HepG2 (cell line): ENCODE data around the gene SERPINF2. TPM values are rescaled to one million over a fixed set of nuclear protein-coding genes. Genes with fewer than 3 reads are reported as not detected.

Experiments
- ATAC-seq: fragments of 200-7000 bp; cut with Tn5 transposase; 3 replicates; pipeline ENCODE4 v1.9.1; 2020; ENCODE audit warnings: mild to moderate bottlenecking, moderate library complexity
- BruUV-seq: library from RNA; stranded (reverse); fragments of 400-500 nt; replicated peaks from 2 replicates; lab custom pipeline; 2021; lab: Mats Ljungman, UMichigan
- CTCF ChIA-PET: fragments of 300-600 bp; formaldehyde crosslinking; extraction: SDS; loops from one replicate; lab custom pipeline; 2021; ENCODE audit warnings: low total read pairs, inconsistent platforms, low intra/inter-chr PET ratio; lab: Yijun Ruan, JAX
- POLR2A ChIA-PET: fragments of 350-600 bp; sonication (Branson Sonifier 250); formaldehyde crosslinking; loops from one replicate; lab custom pipeline; 2020; ENCODE audit warnings: antibody characterized with exemption, inconsistent platforms; lab: Yijun Ruan, JAX
- DNase-seq: peaks from one replicate; pipeline ENCODE4 v3.0.0-alpha.2; 2015; ENCODE audit warnings: low spot score
- FAIRE-seq: peaks from 3 replicates; lab custom pipeline; 2011; peaks lifted over from hg19 to GRCh38; lab: Jason Lieb, UNC
- H2AFZ ChIP-seq: one replicate; pipeline ENCODE4 v1.6.1; 2011; ENCODE audit warnings: low read length, inconsistent platforms
- H3K27ac ChIP-seq: fragments of 300-600 bp; 3 replicates; pipeline ENCODE4 v1.8.0; 2011; ENCODE audit warnings: mixed run types, mild to moderate bottlenecking, mixed read lengths, low read length, inconsistent platforms; ENCODE audit not compliant: insufficient read depth; ENCODE audit errors: extremely low read length
- H3K27me3 ChIP-seq, 2 experiments: fragments of 200-600 bp in 1 of 2; 2 replicates in 1 of 2; 3 replicates in 1 of 2; pipeline versions ENCODE4 v1.6.0 to v1.8.0; 2011; ENCODE audit warnings: low read length in 2 of 2, mild to moderate bottlenecking in 2 of 2, moderate library complexity in 2 of 2, inconsistent platforms in 1 of 2; ENCODE audit not compliant: insufficient read depth in 2 of 2, control insufficient read depth in 1 of 2
- H3K36me3 ChIP-seq, 2 experiments: fragments of 200-600 bp in 1 of 2; replicated peaks in 1 of 2; 2 replicates in 1 of 2; 3 replicates in 1 of 2; pipeline versions ENCODE4 v1.5.1 to v1.8.0; 2011; ENCODE audit warnings: low read length in 2 of 2, inconsistent platforms in 1 of 2; ENCODE audit not compliant: insufficient read depth in 2 of 2, control insufficient read depth in 1 of 2
- H3K4me1 ChIP-seq: 2 replicates; pipeline ENCODE4 v1.5.1; 2012; ENCODE audit warnings: low read length, inconsistent platforms; ENCODE audit not compliant: insufficient read depth
- H3K4me2 ChIP-seq: 2 replicates; pipeline ENCODE4 v1.6.0; 2011; ENCODE audit warnings: low read depth, low read length, inconsistent platforms
- H3K4me3 ChIP-seq, 3 experiments: fragments of 200-600 bp in 1 of 3; sonication (generic), shearing (Covaris generic) in 1 of 3; replicated peaks in 1 of 3; 2 replicates each; pipeline ENCODE4 v1.5.1; 2011 to 2016; ENCODE audit warnings: low read length in 3 of 3, inconsistent platforms in 2 of 3, low read depth in 2 of 3, mild to moderate bottlenecking in 2 of 3, control low read depth in 1 of 3, mixed read lengths in 1 of 3; ENCODE audit not compliant: insufficient read depth in 1 of 3
- H3K79me2 ChIP-seq: one replicate; pipeline ENCODE4 v1.6.1; 2011; ENCODE audit warnings: low read length, inconsistent platforms; ENCODE audit not compliant: insufficient read depth
- H3K9ac ChIP-seq: 2 replicates; pipeline ENCODE4 v1.6.0; 2011; ENCODE audit warnings: mild to moderate bottlenecking, low read depth, low read length, inconsistent platforms; ENCODE audit not compliant: insufficient read depth
- H3K9me3 ChIP-seq: 2 replicates; pipeline ENCODE4 v1.5.1; 2012; ENCODE audit warnings: mild to moderate bottlenecking, low read length
- H4K20me1 ChIP-seq: 2 replicates; pipeline ENCODE4 v1.6.0; 2011; ENCODE audit warnings: inconsistent platforms, mild to moderate bottlenecking, low read length, moderate library complexity; ENCODE audit not compliant: insufficient read depth
- CC2D1A ChIP-seq: sonication (generic); formaldehyde crosslinking; IDR thresholded peaks from 2 replicates; pipeline ENCODE4 v1.8.1; 2023; ENCODE audit warnings: mild to moderate bottlenecking, missing genetic modification reagents
- ZMAT5 ChIP-seq: sonication (generic); formaldehyde crosslinking; IDR thresholded peaks from 2 replicates; pipeline ENCODE4 v1.5.0; 2020; ENCODE audit warnings: mild to moderate bottlenecking, low read depth, missing genetic modification reagents, borderline replicate concordance
- ZNF30 ChIP-seq: sonication (generic); formaldehyde crosslinking; IDR thresholded peaks from 2 replicates; pipeline ENCODE4 v1.5.0; 2020; ENCODE audit warnings: mild to moderate bottlenecking, missing genetic modification reagents
- ZNF335 ChIP-seq: sonication (generic); formaldehyde crosslinking; IDR thresholded peaks from 2 replicates; pipeline ENCODE4 v1.4.0; 2020; ENCODE audit warnings: missing genetic modification reagents
- ZNF460 ChIP-seq: sonication (generic); formaldehyde crosslinking; IDR thresholded peaks from 2 replicates; pipeline ENCODE4 v1.5.1; 2020; ENCODE audit warnings: missing genetic modification reagents, mild to moderate bottlenecking, borderline replicate concordance
- ZSCAN30 ChIP-seq: sonication (generic); formaldehyde crosslinking; IDR thresholded peaks from 2 replicates; pipeline ENCODE4 v1.5.0; 2020; ENCODE audit warnings: mild to moderate bottlenecking, missing genetic modification reagents
- ZXDC ChIP-seq: sonication (generic); formaldehyde crosslinking; IDR thresholded peaks from 2 replicates; pipeline ENCODE4 v1.5.0; 2020; ENCODE audit warnings: mild to moderate bottlenecking, missing genetic modification reagents
- WGBS: methylation state at CpG from one replicate; pipeline ENCODE4 v1.1.6; 2017; ENCODE audit warnings: low lambda C conversion rate; 5-methylcytosine and 5-hydroxymethylcytosine counted together
- in situ Hi-C: cut with HindIII; loops from 2 replicates; pipeline ENCODE4 v1.10.0; 2017; ENCODE audit warnings: low pct_unique_long_range_greater_than_20kb; ENCODE audit not compliant: extremely low pct_ligation_motif_present
- intact Hi-C: fragments of 100-400 bp; cut with micrococcal nuclease; formaldehyde crosslinking; loops from one replicate; pipeline ENCODE4 v1.10.0; 2022; ENCODE audit not compliant: unreplicated experiment
- polyA plus RNA-seq, 8 experiments: library from polyadenylated mRNA; depleted of rRNA in 3 of 8; stranded (reverse) in 7 of 8; unstranded in 1 of 8; fragments of >200 nt; fragmentation: Illumina TruSeq in 4 of 8; extraction: Trizol in 4 of 8; gene quantifications; 2 replicates each; pipeline versions ENCODE4 v1.2.1 to v1.2.3, GENCODE V29; 2011 to 2016; ENCODE audit warnings: low read depth in 4 of 8, missing spikeins in 1 of 8, mixed read lengths in 1 of 8; ENCODE audit not compliant: insufficient read depth in 1 of 8
- total RNA-seq, 5 experiments: library from RNA; depleted of rRNA; stranded (reverse); fragments of >200 nt; fragmentation: Illumina TruSeq; extraction: Trizol; gene quantifications; 2 replicates each; pipeline ENCODE4 v1.2.3, GENCODE V29; 2016; ENCODE audit warnings: low read depth in 1 of 5
- TF ChIP-seq, protein P1 (sequence below): sonication (generic); formaldehyde crosslinking; IDR thresholded peaks from 2 replicates; pipeline ENCODE4 v1.5.0; 2020; ENCODE audit warnings: mild to moderate bottlenecking, missing genetic modification reagents, moderate library complexity
- TF ChIP-seq, protein P2 (sequence below): IDR thresholded peaks from 2 replicates; pipeline ENCODE4 v1.4.0; 2020; ENCODE audit warnings: mild to moderate bottlenecking, missing genetic modification reagents
- TF ChIP-seq, protein P3 (sequence below): sonication (generic); formaldehyde crosslinking; IDR thresholded peaks from 2 replicates; pipeline ENCODE4 v1.9.0; 2022; ENCODE audit warnings: missing genetic modification reagents, mild to moderate bottlenecking, borderline replicate concordance

SERPINF2 gene
- total and polyA plus RNA-seq, 2 of the 13 experiments (the other 11 are each of a cell fraction or from before 2014, with no cell fraction given), result 309 to 548 TPM

DNA sequence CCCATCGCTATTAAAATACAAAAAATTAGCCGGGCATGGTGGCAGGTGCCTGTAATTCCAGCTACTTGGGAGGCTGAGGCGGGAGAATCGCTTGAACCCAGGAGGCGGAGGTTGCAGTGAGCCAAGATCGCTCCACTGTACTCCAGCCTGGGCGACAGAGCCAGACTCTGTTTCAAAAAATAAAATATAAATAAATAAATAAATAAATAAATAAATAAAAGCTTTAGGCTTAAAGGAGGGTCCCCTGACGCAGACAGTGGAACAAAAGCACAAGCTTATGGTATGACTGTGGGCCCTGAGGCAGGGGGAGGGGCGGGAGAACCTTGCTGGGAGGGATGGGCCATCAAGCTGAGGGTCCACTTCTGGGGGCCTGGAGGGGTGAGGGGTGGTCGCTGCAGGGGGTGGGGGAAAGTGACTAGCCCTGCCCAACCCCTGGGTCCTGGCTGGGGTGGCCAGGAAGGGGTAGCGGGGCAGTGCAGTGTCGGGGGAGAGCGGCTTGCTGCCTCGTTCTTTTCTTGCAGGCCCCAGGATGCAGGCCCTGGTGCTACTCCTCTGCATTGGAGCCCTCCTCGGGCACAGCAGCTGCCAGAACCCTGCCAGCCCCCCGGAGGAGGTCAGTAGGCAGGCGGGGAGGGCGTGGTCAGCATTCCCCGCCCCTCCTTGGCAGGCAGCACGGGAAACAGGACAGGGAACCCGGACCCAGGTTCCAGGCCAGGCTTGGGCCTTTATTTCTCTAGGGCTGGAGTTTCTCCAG lies 23.9 kb downstream of the SERPINF2 start (continued):
- TF ChIP-seq ZXDC (CRISPR knock-in tag), result 0 out of 2 replicates have a peak, but pooled peaks have one; percentile 29

GRCh38 chr17:1767358-1767757 lies 24.7 kb downstream of the SERPINF2 start:
- peaks cover 18 to 29% of the 10 kb centered on the region in 2 experiments for H3K36me3 ChIP-seq
- intact Hi-C loops, result no loop called here
- DNase-seq (no peak), FAIRE-seq (no peak), ATAC-seq (no peak)
- H3K79me2 ChIP-seq, result peaks cover 28% of the 10 kb centered on the region
- H2AFZ ChIP-seq, result no peak overlapping the region
- no peaks in the 10 kb centered on the region for H4K20me1 ChIP-seq
- no TSS peak for BruUV-seq
- H3K27me3 ChIP-seq, result no peaks in the 10 kb centered on the region
- no peak overlapping the region for H3K4me2 ChIP-seq
- no peak overlapping the region for H3K4me3 ChIP-seq
- no peak overlapping the region for H3K9ac ChIP-seq
- in situ Hi-C loops, result loop anchor here (5.0 kb wide), 1 partner anchor 50 kb away; no protein-coding TSS in a partner anchor
- H3K4me1 ChIP-seq, result peaks cover 70% of the 10 kb centered on the region
- H3K9me3 ChIP-seq, result no peaks in the 10 kb centered on the region
- ChIA-PET POLR2A (interaction anchor here (13.7 kb wide), 1 partner anchor 52 kb away, joined by 480 read pairs; no protein-coding TSS in a partner anchor), CTCF (no interaction called here)
- H3K27ac ChIP-seq, result peak overlapping the region; percentile 12
- 98% methylated on average over 11 of the region's 12 CpGs for WGBS
- TF ChIP-seq, protein P1, sequence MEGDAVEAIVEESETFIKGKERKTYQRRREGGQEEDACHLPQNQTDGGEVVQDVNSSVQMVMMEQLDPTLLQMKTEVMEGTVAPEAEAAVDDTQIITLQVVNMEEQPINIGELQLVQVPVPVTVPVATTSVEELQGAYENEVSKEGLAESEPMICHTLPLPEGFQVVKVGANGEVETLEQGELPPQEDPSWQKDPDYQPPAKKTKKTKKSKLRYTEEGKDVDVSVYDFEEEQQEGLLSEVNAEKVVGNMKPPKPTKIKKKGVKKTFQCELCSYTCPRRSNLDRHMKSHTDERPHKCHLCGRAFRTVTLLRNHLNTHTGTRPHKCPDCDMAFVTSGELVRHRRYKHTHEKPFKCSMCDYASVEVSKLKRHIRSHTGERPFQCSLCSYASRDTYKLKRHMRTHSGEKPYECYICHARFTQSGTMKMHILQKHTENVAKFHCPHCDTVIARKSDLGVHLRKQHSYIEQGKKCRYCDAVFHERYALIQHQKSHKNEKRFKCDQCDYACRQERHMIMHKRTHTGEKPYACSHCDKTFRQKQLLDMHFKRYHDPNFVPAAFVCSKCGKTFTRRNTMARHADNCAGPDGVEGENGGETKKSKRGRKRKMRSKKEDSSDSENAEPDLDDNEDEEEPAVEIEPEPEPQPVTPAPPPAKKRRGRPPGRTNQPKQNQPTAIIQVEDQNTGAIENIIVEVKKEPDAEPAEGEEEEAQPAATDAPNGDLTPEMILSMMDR (CRISPR knock-in tag), result peak; percentile 46
- TF ChIP-seq, protein P2, sequence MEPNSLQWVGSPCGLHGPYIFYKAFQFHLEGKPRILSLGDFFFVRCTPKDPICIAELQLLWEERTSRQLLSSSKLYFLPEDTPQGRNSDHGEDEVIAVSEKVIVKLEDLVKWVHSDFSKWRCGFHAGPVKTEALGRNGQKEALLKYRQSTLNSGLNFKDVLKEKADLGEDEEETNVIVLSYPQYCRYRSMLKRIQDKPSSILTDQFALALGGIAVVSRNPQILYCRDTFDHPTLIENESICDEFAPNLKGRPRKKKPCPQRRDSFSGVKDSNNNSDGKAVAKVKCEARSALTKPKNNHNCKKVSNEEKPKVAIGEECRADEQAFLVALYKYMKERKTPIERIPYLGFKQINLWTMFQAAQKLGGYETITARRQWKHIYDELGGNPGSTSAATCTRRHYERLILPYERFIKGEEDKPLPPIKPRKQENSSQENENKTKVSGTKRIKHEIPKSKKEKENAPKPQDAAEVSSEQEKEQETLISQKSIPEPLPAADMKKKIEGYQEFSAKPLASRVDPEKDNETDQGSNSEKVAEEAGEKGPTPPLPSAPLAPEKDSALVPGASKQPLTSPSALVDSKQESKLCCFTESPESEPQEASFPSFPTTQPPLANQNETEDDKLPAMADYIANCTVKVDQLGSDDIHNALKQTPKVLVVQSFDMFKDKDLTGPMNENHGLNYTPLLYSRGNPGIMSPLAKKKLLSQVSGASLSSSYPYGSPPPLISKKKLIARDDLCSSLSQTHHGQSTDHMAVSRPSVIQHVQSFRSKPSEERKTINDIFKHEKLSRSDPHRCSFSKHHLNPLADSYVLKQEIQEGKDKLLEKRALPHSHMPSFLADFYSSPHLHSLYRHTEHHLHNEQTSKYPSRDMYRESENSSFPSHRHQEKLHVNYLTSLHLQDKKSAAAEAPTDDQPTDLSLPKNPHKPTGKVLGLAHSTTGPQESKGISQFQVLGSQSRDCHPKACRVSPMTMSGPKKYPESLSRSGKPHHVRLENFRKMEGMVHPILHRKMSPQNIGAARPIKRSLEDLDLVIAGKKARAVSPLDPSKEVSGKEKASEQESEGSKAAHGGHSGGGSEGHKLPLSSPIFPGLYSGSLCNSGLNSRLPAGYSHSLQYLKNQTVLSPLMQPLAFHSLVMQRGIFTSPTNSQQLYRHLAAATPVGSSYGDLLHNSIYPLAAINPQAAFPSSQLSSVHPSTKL, result no peak
- TF ChIP-seq, protein P3, sequence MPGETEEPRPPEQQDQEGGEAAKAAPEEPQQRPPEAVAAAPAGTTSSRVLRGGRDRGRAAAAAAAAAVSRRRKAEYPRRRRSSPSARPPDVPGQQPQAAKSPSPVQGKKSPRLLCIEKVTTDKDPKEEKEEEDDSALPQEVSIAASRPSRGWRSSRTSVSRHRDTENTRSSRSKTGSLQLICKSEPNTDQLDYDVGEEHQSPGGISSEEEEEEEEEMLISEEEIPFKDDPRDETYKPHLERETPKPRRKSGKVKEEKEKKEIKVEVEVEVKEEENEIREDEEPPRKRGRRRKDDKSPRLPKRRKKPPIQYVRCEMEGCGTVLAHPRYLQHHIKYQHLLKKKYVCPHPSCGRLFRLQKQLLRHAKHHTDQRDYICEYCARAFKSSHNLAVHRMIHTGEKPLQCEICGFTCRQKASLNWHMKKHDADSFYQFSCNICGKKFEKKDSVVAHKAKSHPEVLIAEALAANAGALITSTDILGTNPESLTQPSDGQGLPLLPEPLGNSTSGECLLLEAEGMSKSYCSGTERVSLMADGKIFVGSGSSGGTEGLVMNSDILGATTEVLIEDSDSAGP (CRISPR knock-in tag), result 0 out of 2 replicates have a peak, but pooled peaks have one; percentile 29
- no peak for TF ChIP-seq ZNF335 (CRISPR knock-in tag)
- peak; percentile 82 for TF ChIP-seq ZNF460 (CRISPR knock-in tag)
- TF ChIP-seq ZMAT5 (CRISPR knock-in tag), result no peak
- TF ChIP-seq ZSCAN30 (CRISPR knock-in tag), result no peak
- TF ChIP-seq ZNF30, result no peak
- TF ChIP-seq CC2D1A (CRISPR knock-in tag), result no peak
